ENCODE results near the gene SLC25A18.

GRCh38 chr22:17589810-17590375, 26.6 kb downstream of the SLC25A18 start:
- TF ChIP-seq SMARCA5 (IDR thresholded peaks at IDR 0.05) (no peak), FOXM1 (IDR thresholded peaks at IDR 0.05; ENCODE audit: low read depth, low read length) (no peak), SIN3A (IDR thresholded peaks at IDR 0.05; ENCODE audit: low read depth, low read length) (no peak), TBL1XR1 (IDR thresholded peaks at IDR 0.05; ENCODE audit: low read depth, low read length) (no peak), KDM1A (IDR thresholded peaks at IDR 0.05; ENCODE audit: borderline replicate concordance) (no peak), CTCF (IDR thresholded peaks at IDR 0.05 in 2 of 3, conservative IDR thresholded peaks at IDR 0.05 in 1 of 3; ENCODE audit: control insufficient read depth in 2 of 3, extremely low read depth in 1 of 3, insufficient read depth in 1 of 3, low read depth in 3 of 3, low read length in 3 of 3) (no peak), MAX (IDR thresholded peaks at IDR 0.05; ENCODE audit: low read depth, low read length) (no peak)
